WTC11 (cell line): Measurements from ENCODE around the gene SERPINF2. TPM values are rescaled to one million over a fixed set of nuclear protein-coding genes. Genes with fewer than 3 reads are reported as not detected.

Source experiments
- ATAC-seq: fragments of 200-7000 bp; cut with Tn5 transposase; 2 replicates; pipeline ENCODE4 v1.10.0; 2021; ENCODE audit warnings: mild to moderate bottlenecking, moderate library complexity
- CTCF ChIA-PET: fragments of 300-600 bp; sonication (Branson Sonifier 250); formaldehyde crosslinking; loops from one replicate; lab custom pipeline; 2021; ENCODE audit warnings: antibody characterized with exemption; lab: Charles Lee
- POLR2A ChIA-PET: fragments of 350-600 bp; sonication (Branson Sonifier 250); formaldehyde crosslinking; loops from one replicate; lab custom pipeline; 2021; ENCODE audit warnings: antibody characterized with exemption; lab: Charles Lee
- DNase-seq: peaks from one replicate; pipeline ENCODE4 v3.0.0; 2021; ENCODE audit warnings: low spot score
- H3K27ac Mint-ChIP-seq: 2 replicates; pipeline ENCODE4 v1.8.0; 2021; ENCODE audit warnings: mixed read lengths
- H3K27me3 Mint-ChIP-seq: 2 replicates; pipeline ENCODE4 v1.8.0; 2021; ENCODE audit warnings: low read depth, mild to moderate bottlenecking, moderate library complexity, mixed read lengths
- H3K36me3 Mint-ChIP-seq: 2 replicates; pipeline ENCODE4 v1.8.0; 2021; ENCODE audit warnings: mixed read lengths
- H3K4me1 Mint-ChIP-seq: 2 replicates; pipeline ENCODE4 v1.8.0; 2022; ENCODE audit warnings: mixed read lengths
- H3K4me3 Mint-ChIP-seq: 2 replicates; pipeline ENCODE4 v1.8.0; 2021; ENCODE audit warnings: mild to moderate bottlenecking, moderate library complexity, mixed read lengths
- H3K9me3 Mint-ChIP-seq: 2 replicates; pipeline ENCODE4 v1.8.0; 2021; ENCODE audit warnings: mixed read lengths
- CBFB ChIP-seq: sonication (generic); formaldehyde crosslinking; IDR thresholded peaks from 2 replicates; pipeline ENCODE4 v1.8.1; 2022; ENCODE audit warnings: mild to moderate bottlenecking, low read depth, missing genetic modification reagents
- ESRRA ChIP-seq: sonication (generic); formaldehyde crosslinking; IDR thresholded peaks from 2 replicates; pipeline ENCODE4 v1.8.1; 2022; ENCODE audit warnings: mild to moderate bottlenecking, missing genetic modification reagents, borderline replicate concordance
- FOXP1 ChIP-seq: sonication (generic); formaldehyde crosslinking; IDR thresholded peaks from 2 replicates; pipeline ENCODE4 v1.8.0; 2022; ENCODE audit warnings: missing genetic modification reagents, mild to moderate bottlenecking, moderate library complexity, borderline replicate concordance
- HMGA2 ChIP-seq: fragments of 250-450 bp; sonication (Bioruptor Pico); IDR thresholded peaks from 2 replicates; pipeline ENCODE4 v1.4.0; 2021; ENCODE audit warnings: mild to moderate bottlenecking, moderate library complexity
- MAX ChIP-seq: sonication (generic); formaldehyde crosslinking; IDR thresholded peaks from 2 replicates; pipeline ENCODE4 v1.8.0; 2022; ENCODE audit warnings: mild to moderate bottlenecking, missing genetic modification reagents
- NFYB ChIP-seq: sonication (generic); formaldehyde crosslinking; conservative IDR thresholded peaks from 2 replicates; pipeline ENCODE4 v1.8.0; 2022; ENCODE audit warnings: low read depth, missing genetic modification reagents
- NR2C2 ChIP-seq: sonication (generic); formaldehyde crosslinking; IDR thresholded peaks from 2 replicates; pipeline ENCODE4 v1.8.0; 2022; ENCODE audit warnings: mild to moderate bottlenecking, missing genetic modification reagents
- NR3C1 ChIP-seq: sonication (generic); formaldehyde crosslinking; conservative IDR thresholded peaks from 2 replicates; pipeline ENCODE4 v1.8.1; 2023; ENCODE audit warnings: low read depth, mild to moderate bottlenecking, missing genetic modification reagents
- PRRX2 ChIP-seq: fragments of 250-450 bp; sonication (Bioruptor Pico); IDR thresholded peaks from 2 replicates; pipeline ENCODE4 v1.8.0; 2021; ENCODE audit warnings: mild to moderate bottlenecking
- TEAD1 ChIP-seq: sonication (generic); formaldehyde crosslinking; IDR thresholded peaks from 2 replicates; pipeline ENCODE4 v1.8.0; 2022; ENCODE audit warnings: mild to moderate bottlenecking, missing genetic modification reagents
- ZNF281 ChIP-seq: sonication (generic); formaldehyde crosslinking; IDR thresholded peaks from 2 replicates; pipeline ENCODE4 v1.8.0; 2023; ENCODE audit warnings: mild to moderate bottlenecking, missing genetic modification reagents
- ZNF423 ChIP-seq: fragments of 250-450 bp; sonication (Bioruptor Pico); IDR thresholded peaks from 2 replicates; pipeline ENCODE4 v2.1.2; 2022; ENCODE audit warnings: mild to moderate bottlenecking, moderate library complexity
- ZNF532 ChIP-seq: fragments of 250-450 bp; sonication (Bioruptor Pico); IDR thresholded peaks from 2 replicates; pipeline ENCODE4 v1.9.0; 2021; ENCODE audit warnings: mild to moderate bottlenecking, borderline replicate concordance
- total RNA-seq: library from RNA; stranded (reverse); gene quantifications from 3 replicates; pipeline ENCODE4 v1.2.3, GENCODE V29; 2021
- TF ChIP-seq, protein P1 (sequence below): fragments of 250-450 bp; sonication (Bioruptor Pico); IDR thresholded peaks from 2 replicates; pipeline ENCODE4 v1.9.0; 2021; ENCODE audit warnings: mild to moderate bottlenecking
- TF ChIP-seq, protein P2 (sequence below): sonication (generic); formaldehyde crosslinking; IDR thresholded peaks from 2 replicates; pipeline ENCODE4 v1.8.1; 2023; ENCODE audit warnings: mild to moderate bottlenecking, missing genetic modification reagents, borderline replicate concordance

Gene SERPINF2
- total RNA-seq, 1 experiment from 2014 or later: 1.6 TPM

DNA sequence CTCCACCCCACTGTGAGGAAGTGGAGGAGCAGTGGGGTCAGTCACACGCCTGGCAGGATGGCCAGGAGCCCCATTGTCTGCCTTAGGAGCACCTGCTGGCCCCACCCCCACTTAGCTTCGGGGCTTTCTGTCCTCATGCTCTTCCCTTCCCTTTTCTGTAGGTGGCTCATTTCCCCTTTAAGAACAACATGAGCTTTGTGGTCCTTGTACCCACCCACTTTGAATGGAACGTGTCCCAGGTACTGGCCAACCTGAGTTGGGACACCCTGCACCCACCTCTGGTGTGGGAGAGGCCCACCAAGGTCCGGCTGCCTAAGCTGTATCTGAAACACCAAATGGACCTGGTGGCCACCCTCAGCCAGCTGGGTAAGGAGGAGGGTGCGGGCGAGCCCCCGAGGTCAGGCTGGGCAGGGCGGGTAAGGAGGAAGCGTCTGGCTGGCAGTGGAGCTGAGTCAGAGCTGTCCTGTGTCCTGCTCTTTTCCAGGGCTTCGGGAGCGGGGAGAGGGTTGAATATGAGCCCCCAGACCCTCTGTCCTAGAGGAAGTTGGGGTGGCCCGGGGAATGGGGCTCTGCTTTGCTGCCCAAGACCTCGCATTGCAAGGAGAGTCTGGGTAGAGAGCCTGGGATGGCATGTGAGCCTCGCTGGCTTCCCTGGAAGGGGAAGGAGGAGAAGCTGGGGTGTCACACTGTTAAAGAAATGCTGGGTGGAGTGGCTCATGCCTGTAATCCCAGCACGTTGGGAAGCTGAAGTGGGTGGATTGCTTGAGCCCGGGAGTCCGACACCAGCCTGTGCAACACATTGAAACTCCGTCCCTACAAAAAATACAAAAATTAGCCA lies 10.0 kb downstream of the SERPINF2 start:
- ChIA-PET POLR2A (interaction anchor here (0.6 to 1.7 kb wide), 7 partner anchors 9 to 44 kb away, joined by 3 to 8 read pairs (median 4); partner anchors contain the start of gene SERPINF1), CTCF (interaction anchor here (1.0 to 2.2 kb wide), 9 partner anchors 9 to 113 kb away, joined by 3 to 11 read pairs (median 7); partner anchors contain the start of gene SERPINF1)
- no peaks in the 10 kb centered on the region for H3K27me3 Mint-ChIP-seq
- H3K4me1 Mint-ChIP-seq: peaks cover 10% of the 10 kb centered on the region
- H3K4me3 Mint-ChIP-seq: peak overlapping the region; percentile 36
- H3K9me3 Mint-ChIP-seq: no peaks in the 10 kb centered on the region
- TF ChIP-seq TEAD1 (CRISPR knock-in tag) (0 out of 2 replicates have a peak, but pooled peaks have one; percentile 30), CBFB (CRISPR knock-in tag) (0 out of 2 replicates have a peak, but pooled peaks have one; percentile 47), ESRRA (CRISPR knock-in tag) (0 out of 2 replicates have a peak, but pooled peaks have one; percentile 26), PRRX2 (no peak), ZNF281 (CRISPR knock-in tag) (peak; percentile 64; the same call in 1 of the 2 replicates), FOXP1 (CRISPR knock-in tag) (peak; percentile 46; the same call in 1 of the 2 replicates), NR2C2 (CRISPR knock-in tag) (0 out of 2 replicates have a peak, but pooled peaks have one; percentile 22), MAX (peak; percentile 87)
- TF ChIP-seq, protein P1, sequence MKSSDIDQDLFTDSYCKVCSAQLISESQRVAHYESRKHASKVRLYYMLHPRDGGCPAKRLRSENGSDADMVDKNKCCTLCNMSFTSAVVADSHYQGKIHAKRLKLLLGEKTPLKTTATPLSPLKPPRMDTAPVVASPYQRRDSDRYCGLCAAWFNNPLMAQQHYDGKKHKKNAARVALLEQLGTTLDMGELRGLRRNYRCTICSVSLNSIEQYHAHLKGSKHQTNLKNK (CRISPR knock-in tag): no peak
- DNase-seq (no peak), ATAC-seq (peak; percentile 57)
- H3K27ac Mint-ChIP-seq: peak overlapping the region; percentile 36; the same call in 1 of the 2 replicates
- H3K36me3 Mint-ChIP-seq: no peaks in the 10 kb centered on the region

- no peak for TF ChIP-seq NFYB
- peak; percentile 71; the same call in 1 of the 2 replicates for TF ChIP-seq ZNF423
- TF ChIP-seq, protein P2, sequence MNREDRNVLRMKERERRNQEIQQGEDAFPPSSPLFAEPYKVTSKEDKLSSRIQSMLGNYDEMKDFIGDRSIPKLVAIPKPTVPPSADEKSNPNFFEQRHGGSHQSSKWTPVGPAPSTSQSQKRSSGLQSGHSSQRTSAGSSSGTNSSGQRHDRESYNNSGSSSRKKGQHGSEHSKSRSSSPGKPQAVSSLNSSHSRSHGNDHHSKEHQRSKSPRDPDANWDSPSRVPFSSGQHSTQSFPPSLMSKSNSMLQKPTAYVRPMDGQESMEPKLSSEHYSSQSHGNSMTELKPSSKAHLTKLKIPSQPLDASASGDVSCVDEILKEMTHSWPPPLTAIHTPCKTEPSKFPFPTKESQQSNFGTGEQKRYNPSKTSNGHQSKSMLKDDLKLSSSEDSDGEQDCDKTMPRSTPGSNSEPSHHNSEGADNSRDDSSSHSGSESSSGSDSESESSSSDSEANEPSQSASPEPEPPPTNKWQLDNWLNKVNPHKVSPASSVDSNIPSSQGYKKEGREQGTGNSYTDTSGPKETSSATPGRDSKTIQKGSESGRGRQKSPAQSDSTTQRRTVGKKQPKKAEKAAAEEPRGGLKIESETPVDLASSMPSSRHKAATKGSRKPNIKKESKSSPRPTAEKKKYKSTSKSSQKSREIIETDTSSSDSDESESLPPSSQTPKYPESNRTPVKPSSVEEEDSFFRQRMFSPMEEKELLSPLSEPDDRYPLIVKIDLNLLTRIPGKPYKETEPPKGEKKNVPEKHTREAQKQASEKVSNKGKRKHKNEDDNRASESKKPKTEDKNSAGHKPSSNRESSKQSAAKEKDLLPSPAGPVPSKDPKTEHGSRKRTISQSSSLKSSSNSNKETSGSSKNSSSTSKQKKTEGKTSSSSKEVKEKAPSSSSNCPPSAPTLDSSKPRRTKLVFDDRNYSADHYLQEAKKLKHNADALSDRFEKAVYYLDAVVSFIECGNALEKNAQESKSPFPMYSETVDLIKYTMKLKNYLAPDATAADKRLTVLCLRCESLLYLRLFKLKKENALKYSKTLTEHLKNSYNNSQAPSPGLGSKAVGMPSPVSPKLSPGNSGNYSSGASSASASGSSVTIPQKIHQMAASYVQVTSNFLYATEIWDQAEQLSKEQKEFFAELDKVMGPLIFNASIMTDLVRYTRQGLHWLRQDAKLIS: no peak
- no peak for TF ChIP-seq NR3C1 (CRISPR knock-in tag)
- no peak for TF ChIP-seq ZNF532 (CRISPR knock-in tag)
- TF ChIP-seq HMGA2 (CRISPR knock-in tag): no peak
- TF ChIP-seq, all 79 proteins: peak for 1
- no peaks in the 10 kb centered on the region for H3K9me3 Mint-ChIP-seq
- peaks cover 10% of the 10 kb centered on the region for H3K4me1 Mint-ChIP-seq
- H3K4me3 Mint-ChIP-seq: no peak overlapping the region
- no peak overlapping the region for H3K27ac Mint-ChIP-seq
- no peaks in the 10 kb centered on the region for H3K27me3 Mint-ChIP-seq
- ATAC-seq (no peak), DNase-seq (no peak)
- CTCF ChIA-PET: interaction anchor here (1.9 kb wide), 1 partner anchor 37 kb away, joined by 8 read pairs; no protein-coding TSS in a partner anchor
- POLR2A ChIA-PET: interaction anchor here (0.6 kb wide), 1 partner anchor 62 kb away, joined by 3 read pairs; no protein-coding TSS in a partner anchor
- H3K36me3 Mint-ChIP-seq: no peaks in the 10 kb centered on the region
These were observed 11.2 kb downstream of the SERPINF2 start for GRCh38 chr17:1753767-1754429.
